ENCODE measurements around the gene RPL27.

- TF ChIP-seq CTCF (IDR thresholded peaks at IDR 0.05), result no peak
- TF ChIP-seq REST (IDR thresholded peaks at IDR 0.05; ENCODE audit: insufficient read depth in 1 of 2, low read depth in 2 of 2, low read length in 1 of 2), result no peak
- TF ChIP-seq POLR2AphosphoS5 (IDR thresholded peaks at IDR 0.05; ENCODE audit: low read depth, low read length), result no peak
- TF ChIP-seq SIN3A (IDR thresholded peaks at IDR 0.05; ENCODE audit: borderline replicate concordance, insufficient read depth, low read depth, low read length), result no peak
Measured at GRCh38 chr17:43026595-43026994, 28.4 kb downstream of the RPL27 start.
